Testis (tissue), 2 donors: ENCODE data around the gene ARHGEF7.
"Not testable (repeated sequence)": the region's sequence is repeated elsewhere in the genome, so short reads cannot be mapped to it uniquely, and the experiment has no call there.

ENCODE experiments used
- CTCF ChIP-seq, 3 experiments: fragments of 450-650 bp in 2 of 3; fragments of 200-600 bp in 1 of 3; sonication (generic) in 1 of 3; IDR thresholded peaks; one replicate each; pipeline ENCODE4 v1.5.1; 2016 to 2019; ENCODE audit warnings: antibody characterized with exemption in 3 of 3, mild to moderate bottlenecking in 2 of 3, moderate library complexity in 1 of 3
- POLR2A ChIP-seq: fragments of 450-650 bp; IDR thresholded peaks from one replicate; pipeline ENCODE4 v1.6.1; 2017; ENCODE audit warnings: antibody characterized with exemption, mild to moderate bottlenecking, moderate library complexity

GRCh38 chr13:111083693-111084092 lies 31.4 kb upstream of the ARHGEF7 start:
- not testable (repeated sequence) for TF ChIP-seq POLR2A; CTCF (IDR thresholded peaks at IDR 0.05)
